Right lobe of liver (tissue), 4 donors: Measurements from ENCODE around the gene ADPRHL1.

Experiments used
- POLR2A ChIP-seq: fragments of 450-650 bp; IDR thresholded peaks from one replicate; pipeline ENCODE4 v1.6.1; 2017; ENCODE audit warnings: antibody characterized with exemption, mild to moderate bottlenecking
- TF ChIP-seq, protein P1 (sequence below), 4 donors: fragments of 200-600 bp in 3 of 4; fragments of 450-650 bp in 1 of 4; IDR thresholded peaks; one replicate each; pipeline versions ENCODE4 v1.5.1 to v1.8.0; 2016 to 2022; ENCODE audit warnings: antibody characterized with exemption in 4 of 4, mild to moderate bottlenecking in 2 of 4
- donor health status: DM: no; HTN: no; CAD: no.
- donor health status: DM: no; HTN: no; CAD: no.
- donor health status: DM: no; HTN: yes; CAD: no.

DNA sequence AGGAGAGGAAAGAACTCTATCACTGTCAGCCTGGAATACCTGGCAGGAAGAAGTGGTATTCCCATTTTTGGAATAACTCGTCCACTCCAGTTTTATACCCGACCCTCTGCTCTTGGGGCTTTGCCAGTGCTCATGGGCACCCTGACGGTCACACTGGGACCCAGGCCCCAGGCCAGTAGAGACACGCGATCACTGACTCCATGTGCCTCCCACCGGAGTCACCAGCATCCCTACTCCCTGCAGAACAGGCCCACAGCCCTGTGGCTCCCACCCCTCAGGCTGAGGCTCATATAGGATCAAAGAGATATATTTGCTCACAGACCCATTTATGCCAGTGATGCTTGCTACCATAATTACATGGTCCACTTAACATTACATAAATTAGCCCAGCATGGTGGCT is 92.8 kb downstream of the ADPRHL1 start:
- TF ChIP-seq, protein P1, sequence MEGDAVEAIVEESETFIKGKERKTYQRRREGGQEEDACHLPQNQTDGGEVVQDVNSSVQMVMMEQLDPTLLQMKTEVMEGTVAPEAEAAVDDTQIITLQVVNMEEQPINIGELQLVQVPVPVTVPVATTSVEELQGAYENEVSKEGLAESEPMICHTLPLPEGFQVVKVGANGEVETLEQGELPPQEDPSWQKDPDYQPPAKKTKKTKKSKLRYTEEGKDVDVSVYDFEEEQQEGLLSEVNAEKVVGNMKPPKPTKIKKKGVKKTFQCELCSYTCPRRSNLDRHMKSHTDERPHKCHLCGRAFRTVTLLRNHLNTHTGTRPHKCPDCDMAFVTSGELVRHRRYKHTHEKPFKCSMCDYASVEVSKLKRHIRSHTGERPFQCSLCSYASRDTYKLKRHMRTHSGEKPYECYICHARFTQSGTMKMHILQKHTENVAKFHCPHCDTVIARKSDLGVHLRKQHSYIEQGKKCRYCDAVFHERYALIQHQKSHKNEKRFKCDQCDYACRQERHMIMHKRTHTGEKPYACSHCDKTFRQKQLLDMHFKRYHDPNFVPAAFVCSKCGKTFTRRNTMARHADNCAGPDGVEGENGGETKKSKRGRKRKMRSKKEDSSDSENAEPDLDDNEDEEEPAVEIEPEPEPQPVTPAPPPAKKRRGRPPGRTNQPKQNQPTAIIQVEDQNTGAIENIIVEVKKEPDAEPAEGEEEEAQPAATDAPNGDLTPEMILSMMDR (IDR thresholded peaks at IDR 0.05) = no peak
- TF ChIP-seq POLR2A = no peak
